ENCODE data around the gene SPX.

Gene SPX

GRCh38 chr12:21539797-21540196, 13.7 kb downstream of the SPX start:
- DNase-seq: no peak

- no peak for DNase-seq
These were observed 15.7 kb downstream of the SPX start for GRCh38 chr12:21541773-21542172.

- no peak for DNase-seq
These were observed 16.3 kb downstream of the SPX start for GRCh38 chr12:21542403-21542802.

DNA sequence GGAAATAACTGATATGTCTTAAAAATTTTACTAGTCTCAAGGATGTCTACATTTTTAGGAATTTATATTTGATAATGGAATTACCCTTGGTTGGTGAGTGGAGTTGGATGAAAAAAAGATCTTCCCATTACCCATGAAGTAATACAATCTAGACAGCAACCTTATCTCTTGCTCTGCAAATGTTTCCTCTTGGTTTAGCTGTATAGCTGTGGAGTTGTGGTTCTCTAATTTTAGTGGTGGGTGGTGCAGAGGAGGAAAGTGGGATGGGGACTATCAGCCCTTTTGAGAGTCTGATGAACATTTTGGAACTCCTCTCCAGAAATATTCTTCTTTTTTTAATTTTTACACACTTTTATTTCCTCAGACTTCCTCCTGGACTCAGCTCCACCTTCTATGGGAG, 17.1 kb downstream of the SPX start:
- no peak for DNase-seq

- no peak for DNase-seq
These were observed 19.5 kb downstream of the SPX start for GRCh38 chr12:21545557-21545956.

GRCh38 chr12:21546716-21547115, 20.6 kb downstream of the SPX start:
- no peak for DNase-seq

- no peak for DNase-seq
These were observed 21.3 kb downstream of the SPX start for GRCh38 chr12:21547437-21547836.

GRCh38 chr12:21551841-21552465, 25.9 kb downstream of the SPX start:
- no peak for DNase-seq

- DNase-seq: no peak
These were observed 26.7 kb downstream of the SPX start for GRCh38 chr12:21552635-21553328.

DNA sequence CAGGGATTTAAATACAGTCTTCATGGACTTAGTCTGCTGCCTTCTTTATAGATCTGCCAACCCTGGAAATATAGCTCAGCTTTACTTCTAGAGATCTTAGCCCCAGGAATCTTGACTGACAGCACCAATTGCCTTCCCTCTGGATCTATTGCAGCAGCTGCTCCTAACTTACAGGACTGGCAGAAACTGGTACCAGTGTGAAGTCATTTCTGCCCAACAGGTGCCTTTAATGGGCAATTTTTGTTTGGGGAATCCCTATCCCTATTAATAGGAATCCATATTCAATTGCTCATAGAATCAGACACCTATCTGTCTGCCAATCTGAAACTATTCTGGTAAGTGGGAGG, 27.2 kb downstream of the SPX start:
- DNase-seq: no peak

GRCh38 chr12:21558100-21558679, 32.1 kb downstream of the SPX start:
- DNase-seq: no peak

DNA sequence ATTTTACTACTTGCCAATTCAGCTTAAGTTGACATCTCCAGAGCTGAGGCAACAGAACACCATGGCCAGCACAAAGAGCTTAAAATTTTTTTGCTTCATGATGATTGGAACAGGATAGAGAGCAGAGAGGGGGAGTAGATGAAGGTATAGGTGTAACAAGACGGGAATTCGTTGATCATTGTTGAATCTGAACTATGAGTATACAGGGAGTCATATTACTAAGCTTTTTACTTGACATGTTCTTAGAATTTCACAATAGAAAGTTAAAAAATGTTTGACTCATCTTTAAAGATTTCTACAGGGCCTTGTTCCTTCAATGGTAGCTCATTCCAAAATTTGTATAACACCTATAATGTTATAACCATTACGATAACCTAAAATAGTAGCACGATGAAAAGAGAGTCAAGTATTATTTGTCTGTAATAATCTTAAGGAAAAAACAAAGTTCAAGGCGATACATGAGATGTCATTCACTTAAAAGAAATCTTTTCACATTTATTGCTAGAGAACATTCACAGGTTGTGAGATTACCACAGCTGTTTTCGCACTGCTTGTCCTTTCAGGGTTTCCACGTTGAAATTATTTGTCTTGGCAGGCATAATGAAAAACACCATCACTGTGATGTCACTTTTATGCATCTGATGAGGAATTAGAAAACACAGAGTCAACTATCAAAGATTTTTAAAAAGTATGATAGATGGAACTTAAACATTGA, 33.9 kb downstream of the SPX start:
- no peak for DNase-seq

- no peak for DNase-seq
These were observed 35.1 kb downstream of the SPX start for GRCh38 chr12:21561158-21561557.

GRCh38 chr12:21562859-21563258, 36.8 kb downstream of the SPX start:
- no peak for DNase-seq

- no peak for DNase-seq
These were observed 40.3 kb downstream of the SPX start for GRCh38 chr12:21566223-21566906.

DNA sequence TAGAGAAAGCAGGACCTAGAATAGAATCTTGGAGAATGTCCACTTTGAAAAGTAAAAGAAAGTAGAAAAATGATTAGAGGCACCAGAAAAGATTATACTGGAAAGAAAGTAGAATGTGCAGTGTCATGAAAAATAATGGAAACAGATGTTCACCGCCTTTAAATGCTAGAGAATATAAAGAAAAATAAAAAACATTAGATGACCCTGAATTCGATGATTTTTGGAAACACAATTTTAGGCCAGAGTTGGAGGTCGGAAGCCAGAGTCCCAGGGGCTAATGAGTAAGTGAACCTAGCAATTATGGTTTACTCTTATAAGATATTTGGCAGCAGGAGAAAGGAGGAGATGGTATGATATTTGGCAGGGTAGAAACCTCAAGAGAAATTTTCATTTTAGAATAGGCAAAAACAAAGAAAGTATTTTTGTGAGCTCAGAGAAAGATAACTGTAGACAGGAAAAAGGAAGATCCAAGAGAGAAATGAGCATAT, 40.9 kb downstream of the SPX start:
- DNase-seq: no peak

GRCh38 chr12:21568115-21568514, 42.0 kb downstream of the SPX start:
- no peak for DNase-seq

DNA sequence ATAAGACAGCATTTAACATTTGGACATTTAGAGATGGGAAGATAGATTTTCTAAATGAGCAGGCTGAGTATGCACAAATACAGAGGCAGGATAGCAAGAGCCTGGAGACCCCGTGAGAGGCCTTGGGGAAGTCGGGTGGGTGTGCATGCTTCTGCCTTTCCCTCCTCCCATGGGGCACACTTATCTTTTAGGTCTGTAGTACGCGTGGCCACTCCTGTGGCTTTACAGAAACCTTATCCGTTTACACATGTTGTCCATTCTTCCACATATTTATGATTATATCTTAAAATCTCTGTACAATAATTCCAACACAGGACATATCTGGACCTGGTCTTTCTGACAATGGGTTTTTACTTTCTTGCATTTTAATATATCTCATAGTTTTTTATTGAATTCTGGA, 45.0 kb downstream of the SPX start:
- no peak for DNase-seq

GRCh38 chr12:21573733-21574358, 47.8 kb downstream of the SPX start:
- no peak for DNase-seq

- DNase-seq: no peak
These were observed 50.3 kb downstream of the SPX start for GRCh38 chr12:21576431-21576830.

- DNase-seq: no peak
These were observed 51.4 kb downstream of the SPX start for GRCh38 chr12:21577516-21577915.

DNA sequence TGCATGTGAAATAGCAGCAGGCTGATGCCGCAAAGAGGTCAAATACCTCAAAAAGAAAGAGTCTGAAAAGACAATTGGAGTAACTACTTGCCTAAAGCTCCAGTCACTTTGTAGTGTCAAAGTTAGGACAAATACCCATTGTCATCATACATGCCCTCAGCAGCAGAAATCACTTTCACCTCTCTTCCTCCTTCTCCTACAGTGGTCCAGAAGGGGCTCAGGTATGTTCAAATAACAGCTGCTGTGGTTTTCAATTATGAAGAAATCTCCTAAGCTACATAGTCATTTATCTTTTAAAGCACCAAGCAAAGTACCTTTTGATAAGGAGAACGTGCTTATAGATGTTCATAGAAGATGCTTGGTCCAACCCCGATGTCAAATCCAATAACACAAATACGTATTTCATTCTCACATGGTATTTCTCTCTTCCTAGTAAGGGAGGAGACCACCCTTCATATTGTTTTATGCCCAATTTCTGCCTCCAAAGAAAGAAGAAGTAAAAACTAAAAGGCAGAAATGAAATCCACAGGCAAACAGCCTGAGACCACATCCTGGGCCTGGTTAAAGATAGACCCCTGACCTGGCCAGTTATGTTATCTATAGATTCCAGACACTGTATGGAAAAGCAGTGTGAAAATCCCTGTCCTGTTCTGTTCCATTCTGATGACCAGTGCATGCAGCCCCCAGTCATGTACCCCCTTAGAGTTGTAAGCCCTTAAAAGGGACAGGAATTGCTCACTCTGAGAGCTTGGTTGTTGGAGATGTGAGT, 54.8 kb downstream of the SPX start:
- no peak for DNase-seq

All from stimulated activated CD4-positive, alpha-beta T cell treated with anti-CD3 and anti-CD28 coated beads, Interleukin-4, amount 100 ng/mL, for 4 hours (primary cell).